Measurements from ENCODE around the gene ASCL5. TPM values are rescaled to one million over a fixed set of nuclear protein-coding genes. Genes with fewer than 3 reads are reported as not detected.

ASCL5 gene
- total RNA-seq, 1 donor from 2014 or later = not detected

DNA sequence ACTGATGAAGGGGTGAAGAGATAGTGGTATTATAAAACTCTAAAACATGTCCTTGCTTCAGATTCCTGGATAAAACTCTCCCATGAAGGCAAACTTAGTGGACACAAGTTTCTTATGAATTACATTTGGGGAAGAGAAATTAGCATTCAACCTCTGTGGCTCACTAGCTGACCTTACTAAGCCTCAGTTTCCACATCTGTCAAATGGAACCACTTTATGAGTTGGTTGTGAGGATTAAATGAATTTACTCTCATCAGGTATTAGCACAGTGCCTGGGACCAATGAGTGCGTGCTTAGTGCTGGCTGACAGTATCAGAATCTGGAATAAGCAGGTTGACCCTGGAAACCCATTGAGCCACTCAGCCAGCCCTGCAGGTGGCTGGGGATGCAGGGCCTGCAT, 17.3 kb downstream of the ASCL5 start:
- DNase-seq (ENCODE audit: low spot score) = no peak
- Mint-ChIP-seq H3K4me3 (ENCODE audit: unreplicated experiment) (no peak overlapping the region), H3K4me1 (ENCODE audit: low read depth) (peaks cover 8% of the 10 kb centered on the region), H3K36me3 (ENCODE audit: low read depth) (no peaks in the 10 kb centered on the region), H3K9me3 (ENCODE audit: low read depth) (no peaks in the 10 kb centered on the region), H3K27ac (ENCODE audit: unreplicated experiment) (no peak overlapping the region), H3K27me3 (ENCODE audit: low read depth) (peaks cover 5% of the 10 kb centered on the region)
- no peak for TF ChIP-seq CTCF (IDR thresholded peaks at IDR 0.05)

DNA sequence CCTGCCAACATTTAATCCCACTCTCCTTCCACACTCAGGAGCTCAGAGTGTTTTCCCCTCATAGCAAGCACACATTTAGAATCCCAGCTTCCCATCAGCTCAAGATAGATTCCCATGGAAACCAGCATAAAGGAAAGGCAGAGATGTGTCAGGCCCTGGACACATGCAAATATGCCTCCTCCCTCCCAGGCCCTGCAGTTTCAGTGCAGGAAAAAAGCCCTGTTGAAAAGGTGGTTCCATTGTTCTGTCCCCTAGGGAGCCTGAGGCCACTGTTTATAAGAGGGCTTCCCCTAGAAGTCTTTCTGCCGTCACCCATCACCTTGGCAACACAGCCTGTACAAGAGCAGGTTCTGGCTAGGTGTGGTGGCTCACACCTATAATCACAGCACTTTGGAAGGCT, 18.4 kb downstream of the ASCL5 start:
- Mint-ChIP-seq H3K27ac (ENCODE audit: unreplicated experiment) (no peak overlapping the region), H3K4me1 (ENCODE audit: low read depth) (peaks cover 8% of the 10 kb centered on the region), H3K9me3 (ENCODE audit: low read depth) (no peaks in the 10 kb centered on the region), H3K36me3 (ENCODE audit: low read depth) (no peaks in the 10 kb centered on the region), H3K4me3 (ENCODE audit: unreplicated experiment) (no peak overlapping the region), H3K27me3 (ENCODE audit: low read depth) (peaks cover 5% of the 10 kb centered on the region)
- no peak for TF ChIP-seq CTCF (IDR thresholded peaks at IDR 0.05)
- no peak for DNase-seq (ENCODE audit: low spot score)

DNA sequence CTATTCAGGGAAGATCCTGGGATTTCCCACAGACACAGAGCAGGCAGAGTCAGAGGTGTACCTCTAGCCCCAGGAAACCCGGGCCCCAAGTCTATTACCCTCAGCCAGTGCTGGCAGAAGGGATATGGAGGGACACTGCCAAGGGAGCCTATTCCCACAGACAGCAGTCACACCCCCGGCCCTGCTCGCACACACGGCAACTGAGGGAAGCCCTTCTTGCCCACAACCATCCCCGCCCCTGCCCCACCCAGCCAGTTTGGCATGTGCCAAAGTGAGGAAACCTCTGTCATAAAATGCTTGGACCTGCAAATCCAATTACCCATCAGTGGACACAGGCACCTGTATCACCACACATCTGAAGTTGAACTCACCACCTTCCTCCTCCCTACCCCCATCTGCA, 21.3 kb downstream of the ASCL5 start:
- no peak overlapping the region for H3K27ac Mint-ChIP-seq (ENCODE audit: unreplicated experiment)
- no peaks in the 10 kb centered on the region for H3K9me3 Mint-ChIP-seq (ENCODE audit: low read depth)
- H3K4me1 Mint-ChIP-seq (ENCODE audit: low read depth) = no peaks in the 10 kb centered on the region
- peaks cover 2% of the 10 kb centered on the region for H3K27me3 Mint-ChIP-seq (ENCODE audit: low read depth)
- DNase-seq (ENCODE audit: low spot score) = no peak
- H3K4me3 Mint-ChIP-seq (ENCODE audit: unreplicated experiment) = no peak overlapping the region
- no peaks in the 10 kb centered on the region for H3K36me3 Mint-ChIP-seq (ENCODE audit: low read depth)
- TF ChIP-seq CTCF (IDR thresholded peaks at IDR 0.05) = no peak

- no peak overlapping the region for H3K4me3 Mint-ChIP-seq (ENCODE audit: unreplicated experiment)
- no peaks in the 10 kb centered on the region for H3K9me3 Mint-ChIP-seq (ENCODE audit: low read depth)
- no peak for DNase-seq (ENCODE audit: low spot score)
- no peak overlapping the region for H3K27ac Mint-ChIP-seq (ENCODE audit: unreplicated experiment)
- no peaks in the 10 kb centered on the region for H3K4me1 Mint-ChIP-seq (ENCODE audit: low read depth)
- peaks cover 2% of the 10 kb centered on the region for H3K27me3 Mint-ChIP-seq (ENCODE audit: low read depth)
- H3K36me3 Mint-ChIP-seq (ENCODE audit: low read depth) = no peaks in the 10 kb centered on the region
- TF ChIP-seq CTCF (IDR thresholded peaks at IDR 0.05) = no peak
These were observed 22.8 kb downstream of the ASCL5 start for GRCh38 chr1:201104141-201104540.

- Mint-ChIP-seq H3K4me1 (ENCODE audit: low read depth) (no peaks in the 10 kb centered on the region), H3K36me3 (ENCODE audit: low read depth) (no peaks in the 10 kb centered on the region), H3K9me3 (ENCODE audit: low read depth) (no peaks in the 10 kb centered on the region), H3K27ac (ENCODE audit: unreplicated experiment) (no peak overlapping the region), H3K4me3 (ENCODE audit: unreplicated experiment) (no peak overlapping the region), H3K27me3 (ENCODE audit: low read depth) (peaks cover 2% of the 10 kb centered on the region)
- no peak for TF ChIP-seq CTCF (IDR thresholded peaks at IDR 0.05)
- no peak for DNase-seq (ENCODE audit: low spot score)
These were observed 23.3 kb downstream of the ASCL5 start for GRCh38 chr1:201103666-201104065.
